CD4-positive, alpha-beta T cell treated with Interleukin-1 beta for 1 hour (primary cell): Measurements from ENCODE around the gene KIF13A.
"Not testable (repeated sequence)": the region's sequence is repeated elsewhere in the genome, so short reads cannot be mapped to it uniquely, and the experiment has no call there.

Experiments used
- DNase-seq, 2 donors: peaks; one replicate each; pipeline ENCODE4 v3.0.0-alpha.2; 2020 to 2022

The KIF13A gene

DNA sequence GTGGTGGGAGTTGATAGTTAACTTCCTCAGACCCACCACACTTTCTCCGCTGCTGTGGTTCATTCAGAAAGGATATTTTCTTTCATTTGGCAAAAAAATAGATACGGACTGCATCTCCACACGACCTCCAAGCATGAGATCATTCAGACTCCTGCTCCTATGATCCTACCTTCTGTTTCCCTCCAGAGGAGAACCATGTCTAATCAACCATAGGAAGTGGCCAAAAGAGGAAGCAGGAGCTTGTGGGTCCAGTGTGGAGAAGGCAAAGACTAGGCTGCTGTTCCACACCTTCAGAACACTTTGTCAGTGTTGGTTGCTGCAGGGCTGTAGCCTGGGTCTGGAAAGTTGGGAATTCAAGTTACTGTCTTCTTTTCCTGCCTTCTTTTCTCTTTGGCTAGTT lies 10.6 kb upstream of the KIF13A start:
- DNase-seq, result no peak

DNA sequence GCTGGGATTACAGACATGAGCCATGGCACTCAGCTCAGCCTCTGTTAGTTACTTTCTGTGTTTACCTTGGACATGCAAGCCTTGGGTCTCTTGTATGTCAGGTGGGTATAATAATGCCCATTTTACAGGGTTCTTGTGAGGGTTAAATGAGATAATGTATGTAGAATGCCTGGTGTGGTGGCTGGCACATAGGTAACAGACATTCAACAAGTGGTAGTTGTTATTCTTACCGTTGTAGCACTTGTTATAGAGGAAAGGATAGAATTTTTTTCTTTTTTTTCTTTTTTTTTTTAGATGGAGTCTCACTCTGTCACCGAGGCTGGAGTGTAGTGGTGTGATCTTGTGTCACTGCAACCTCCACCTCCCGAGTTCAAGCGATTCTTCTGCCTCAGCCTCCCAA lies 8.0 kb upstream of the KIF13A start:
- no peak for DNase-seq

DNA sequence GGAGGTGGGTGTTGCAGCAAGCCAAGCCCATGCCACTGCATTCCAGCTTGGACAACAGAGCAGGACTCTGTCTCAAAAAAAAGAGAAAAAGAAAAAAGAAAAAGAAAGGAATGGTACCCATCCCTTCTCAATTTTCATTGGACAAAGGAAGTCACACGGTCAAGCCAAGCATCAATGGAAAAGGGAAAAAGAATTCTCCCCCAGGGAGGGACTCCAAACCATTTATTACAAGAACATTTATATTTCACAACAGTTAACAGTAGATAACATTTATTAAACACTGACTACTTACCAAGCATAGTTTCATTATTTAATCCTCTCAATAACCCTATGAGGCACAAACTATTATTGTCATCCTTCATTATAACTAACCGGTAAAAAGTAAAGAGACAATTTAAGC lies 6.6 kb upstream of the KIF13A start:
- no peak for DNase-seq

DNA sequence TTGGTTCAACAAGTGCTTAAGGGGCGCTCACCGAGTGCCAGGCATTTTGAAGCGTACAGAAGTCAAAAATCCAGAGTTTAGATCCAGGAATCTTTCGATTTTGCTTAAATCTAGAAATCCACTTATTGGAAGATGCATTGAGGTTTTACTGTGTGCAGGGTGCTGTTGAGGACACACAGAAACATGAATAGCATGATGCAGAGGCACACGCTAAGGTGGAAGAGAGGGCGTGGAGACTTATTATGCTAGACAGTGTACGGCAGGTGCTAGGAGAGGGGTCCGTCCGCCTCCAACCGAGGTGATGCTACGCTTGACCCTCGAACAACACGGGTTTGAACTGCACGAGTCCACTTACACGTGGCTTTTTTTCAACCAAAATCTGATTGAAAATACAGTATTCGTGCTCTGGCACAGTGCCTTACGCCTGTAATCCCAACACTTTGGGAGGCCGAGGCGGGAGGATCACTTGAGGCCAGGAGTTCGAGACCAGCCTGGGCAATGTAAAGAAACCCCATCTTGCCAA lies 1.0 kb upstream of the KIF13A start:
- DNase-seq, result no peak

DNA sequence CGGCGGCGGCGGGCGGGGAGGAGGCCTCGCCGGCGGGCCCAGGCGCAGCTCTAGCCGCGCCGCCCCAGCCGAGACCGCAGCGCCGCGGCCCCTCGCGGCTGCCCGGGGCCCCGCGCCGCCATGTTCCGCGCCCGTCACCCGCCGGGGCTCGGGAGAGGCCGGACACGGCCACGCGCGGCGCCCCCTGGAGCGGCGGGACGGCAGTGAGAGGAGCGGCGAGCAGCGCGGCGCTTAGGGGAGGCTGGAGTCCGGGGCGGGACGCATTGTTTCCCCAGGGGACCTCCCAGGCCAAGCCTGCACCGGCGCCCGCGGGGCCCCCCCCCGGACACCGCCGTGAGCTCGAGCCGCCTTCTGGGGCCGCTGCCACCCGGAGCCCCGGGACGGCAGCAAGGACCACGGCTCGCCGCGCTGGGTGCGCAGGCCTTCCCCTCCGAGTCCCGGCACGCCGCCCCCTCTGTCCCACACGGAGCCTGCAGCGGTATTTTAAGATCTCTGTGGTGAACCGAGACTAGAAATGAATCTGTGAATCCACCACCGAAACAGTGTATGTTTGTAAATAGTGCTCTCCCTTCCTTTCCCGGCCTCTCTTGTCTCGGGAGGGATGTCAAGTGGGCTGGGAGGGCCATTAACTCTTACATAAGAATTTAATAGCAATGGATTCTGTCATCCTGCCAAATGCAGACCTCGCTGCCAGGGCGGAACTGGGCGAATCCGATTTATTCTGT lies 424 bp upstream of the KIF13A start:
- DNase-seq, result peak; percentile 12 to 55

DNA sequence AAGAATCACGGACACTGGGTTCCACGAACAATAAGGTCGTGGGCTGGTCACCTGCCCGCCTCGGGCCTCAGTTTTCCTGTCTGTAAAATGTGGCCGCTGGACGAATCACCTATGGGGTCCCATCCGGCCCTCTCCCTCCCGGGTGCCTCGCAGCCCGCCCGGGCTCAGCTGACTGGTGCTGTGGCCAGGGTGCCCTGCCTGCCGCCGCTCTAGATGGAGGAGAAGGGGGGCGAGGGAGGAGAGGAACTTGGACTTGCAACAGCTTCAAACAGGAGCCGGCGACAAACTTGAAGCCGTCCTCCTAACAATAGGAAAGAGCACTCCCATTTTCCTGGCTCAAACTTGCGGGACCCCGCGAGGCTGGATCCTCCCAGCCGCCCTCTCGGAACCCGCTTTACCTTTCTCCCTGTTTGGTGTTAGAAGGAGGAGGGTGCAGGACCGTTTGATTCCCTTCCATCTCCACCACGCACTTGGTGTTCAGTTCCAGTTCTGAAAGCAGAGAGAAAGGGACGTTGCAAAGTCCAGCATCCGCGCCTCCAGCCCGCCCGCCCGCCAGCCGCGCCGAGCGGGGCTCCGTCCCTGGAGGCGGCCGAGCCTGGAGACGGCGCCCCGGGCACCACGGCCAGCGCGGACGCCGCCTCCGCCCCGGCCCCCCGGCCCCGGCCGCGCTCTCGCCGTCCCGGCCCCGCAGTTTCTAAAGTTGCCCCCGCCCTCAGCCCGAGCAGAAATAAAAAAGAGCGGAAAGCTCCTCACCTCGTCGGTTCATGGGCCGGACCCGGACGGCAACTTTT lies 584 bp downstream of the KIF13A start:
- peak in 1 of 2 donors; percentile 36 for DNase-seq

DNA sequence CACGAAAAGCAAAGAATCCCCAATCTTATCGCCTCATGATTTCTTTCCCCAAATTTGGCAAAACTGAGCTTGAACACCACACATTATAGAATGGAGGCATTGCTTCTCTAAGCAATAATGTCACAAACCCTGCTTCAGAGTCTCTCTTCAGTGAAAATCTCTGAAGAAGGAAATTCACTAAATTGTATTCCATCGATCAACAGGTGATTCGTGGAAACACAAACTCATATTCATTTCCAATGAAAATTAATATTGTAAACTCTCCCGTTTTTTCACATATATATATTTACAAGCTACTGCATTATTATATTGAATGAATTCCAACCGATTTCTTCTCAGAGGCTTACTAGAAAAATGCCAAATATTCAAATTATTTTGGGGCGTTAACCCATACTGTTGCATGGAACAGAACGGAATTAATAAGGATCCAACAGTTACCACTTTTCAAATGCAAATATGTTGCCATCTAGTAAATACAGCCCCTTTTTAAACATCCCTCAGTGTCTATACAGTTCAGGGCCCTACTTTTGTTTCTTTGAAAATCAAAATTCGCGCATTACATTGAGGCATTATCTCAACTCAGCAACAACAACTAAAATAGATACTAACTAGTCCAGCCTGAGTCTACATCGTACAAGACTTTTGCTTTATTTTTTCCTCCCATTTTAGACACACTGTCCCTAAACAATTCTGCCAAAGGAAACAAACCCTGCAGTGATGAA lies 1.3 kb downstream of the KIF13A start:
- DNase-seq, result no peak

DNA sequence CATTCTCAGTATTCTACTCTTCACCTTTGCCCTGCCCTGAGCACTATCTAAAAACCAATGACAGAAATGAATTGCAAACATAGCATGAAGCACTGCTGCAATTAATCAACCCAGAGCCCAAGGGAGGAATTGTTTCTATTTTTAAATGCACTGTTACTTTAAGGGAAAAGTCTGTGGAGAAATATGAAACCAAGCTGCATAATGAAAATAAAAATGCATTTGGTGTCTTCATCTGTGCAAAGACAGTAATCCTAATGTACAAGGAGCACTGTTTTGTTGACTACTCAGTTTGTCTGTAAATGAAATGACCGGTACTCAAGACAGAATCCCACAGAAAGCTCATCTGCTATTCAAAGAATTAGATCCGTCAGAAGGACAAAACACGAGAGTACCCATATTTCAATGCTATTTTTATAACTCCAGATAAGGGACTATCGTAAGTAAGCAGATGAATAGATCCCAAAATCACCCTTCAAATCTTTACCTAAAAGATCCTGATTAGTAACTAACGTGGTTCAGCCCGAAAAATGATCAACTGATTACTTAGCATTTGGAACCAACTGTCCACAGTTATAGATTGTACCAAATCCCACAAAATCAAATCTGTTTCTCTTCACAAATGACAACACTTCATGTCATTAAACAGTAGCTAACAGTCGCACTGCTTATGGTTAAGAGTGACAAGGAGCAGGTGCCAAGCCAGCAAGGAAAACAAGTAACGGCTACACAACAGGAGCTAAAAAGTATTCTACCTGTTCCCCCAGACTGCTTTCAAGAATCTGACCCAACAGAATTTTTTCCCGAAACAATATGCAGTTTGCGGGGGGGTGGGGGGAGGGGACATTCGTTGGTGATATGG lies 2.4 kb downstream of the KIF13A start:
- DNase-seq, result no peak

DNA sequence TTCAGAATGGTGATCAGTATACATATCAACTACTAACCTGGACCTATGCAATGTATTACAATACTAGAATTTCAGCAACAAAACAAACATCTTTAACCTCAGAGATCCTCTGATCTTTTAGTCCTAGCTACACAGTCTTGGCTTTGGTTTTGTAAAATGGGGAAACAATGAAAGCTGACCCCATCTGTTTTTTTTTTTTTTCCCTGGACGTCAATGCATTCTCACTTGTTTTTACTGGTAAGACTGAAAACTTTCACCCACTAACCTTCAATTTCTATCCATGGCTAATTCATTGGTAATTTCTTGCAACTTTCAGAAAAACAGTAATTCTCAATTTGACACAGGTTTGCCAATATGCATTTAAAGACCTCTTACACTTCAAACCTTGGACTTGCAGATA lies 3.0 kb downstream of the KIF13A start:
- no peak for DNase-seq

DNA sequence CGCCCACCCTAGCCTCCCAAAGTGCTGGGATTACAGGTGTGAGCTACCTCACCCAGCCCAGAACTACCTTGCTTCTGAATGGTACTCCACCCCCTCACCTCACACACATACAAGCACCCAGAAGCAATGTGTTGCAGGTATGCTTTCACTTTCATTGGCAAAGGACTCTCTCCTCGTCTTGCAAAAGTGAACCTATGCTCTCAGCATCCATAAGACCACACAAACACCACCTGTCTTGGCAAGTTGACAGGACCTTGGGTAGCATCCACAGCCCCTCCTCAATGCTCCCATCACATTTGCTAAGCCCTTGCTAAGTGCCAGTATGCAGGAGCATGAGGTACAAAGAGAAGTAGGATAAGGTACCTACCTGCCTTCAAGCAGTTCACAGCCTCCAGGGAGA lies 3.7 kb downstream of the KIF13A start:
- DNase-seq, result no peak

DNA sequence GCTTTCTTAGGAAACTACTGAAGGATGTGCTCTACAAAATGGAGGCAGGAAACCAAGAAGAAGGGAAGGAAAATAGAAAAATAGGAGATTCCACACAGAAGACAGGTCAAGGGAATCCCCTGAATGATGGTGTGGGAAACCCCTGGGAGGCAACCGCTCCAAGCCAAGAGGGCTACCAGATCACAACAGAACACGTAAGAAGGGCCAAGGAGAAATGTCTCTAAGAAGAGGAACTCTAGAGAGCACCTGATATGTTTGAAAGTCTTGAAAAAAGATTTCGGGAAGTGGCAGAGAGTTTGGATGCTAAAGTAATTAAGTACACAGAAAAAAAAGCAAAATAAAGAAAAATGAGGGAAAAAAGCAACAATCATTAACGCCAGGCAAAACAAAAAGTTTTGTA lies 7.1 kb downstream of the KIF13A start:
- DNase-seq, result no peak

DNA sequence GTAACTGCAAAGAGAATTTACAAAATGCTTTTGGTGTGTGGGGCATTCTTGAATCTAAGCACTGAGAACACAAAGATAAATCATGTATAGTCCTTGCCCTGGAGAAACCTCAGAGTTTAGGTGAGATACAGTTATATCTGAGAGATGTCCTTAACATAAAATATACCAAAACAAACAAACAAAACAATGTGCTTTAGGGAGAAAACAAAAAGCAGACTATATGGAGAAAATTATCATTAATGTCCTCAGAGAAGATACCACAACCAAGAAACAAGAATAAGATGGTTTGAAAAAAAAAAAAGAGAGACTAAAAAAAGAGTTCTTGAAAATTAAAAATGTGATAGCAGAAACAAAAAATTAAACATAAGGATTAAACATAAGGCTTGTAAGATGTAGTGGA lies 8.0 kb downstream of the KIF13A start:
- DNase-seq, result no peak

DNA sequence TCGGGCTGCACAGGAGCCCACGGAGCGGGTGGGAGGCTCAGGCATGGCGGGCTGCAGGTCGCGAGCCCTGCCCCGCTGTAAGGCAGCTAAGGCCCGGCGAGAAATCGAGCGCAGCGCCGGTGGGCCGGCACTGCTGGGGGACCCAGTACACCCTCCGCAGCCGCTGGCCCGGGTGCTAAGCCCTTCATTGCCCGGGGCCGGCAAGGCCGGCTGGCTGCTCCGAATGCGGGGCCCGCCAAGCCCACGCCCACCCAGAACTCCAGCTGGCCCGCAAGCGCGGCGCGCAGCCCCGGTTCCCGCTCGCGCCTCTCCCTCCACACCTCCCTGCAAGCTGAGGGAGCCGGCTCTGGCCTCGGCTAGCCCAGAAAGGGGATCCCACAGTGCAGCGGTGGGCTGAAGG lies 11.2 kb downstream of the KIF13A start:
- DNase-seq, result not testable (repeated sequence)

DNA sequence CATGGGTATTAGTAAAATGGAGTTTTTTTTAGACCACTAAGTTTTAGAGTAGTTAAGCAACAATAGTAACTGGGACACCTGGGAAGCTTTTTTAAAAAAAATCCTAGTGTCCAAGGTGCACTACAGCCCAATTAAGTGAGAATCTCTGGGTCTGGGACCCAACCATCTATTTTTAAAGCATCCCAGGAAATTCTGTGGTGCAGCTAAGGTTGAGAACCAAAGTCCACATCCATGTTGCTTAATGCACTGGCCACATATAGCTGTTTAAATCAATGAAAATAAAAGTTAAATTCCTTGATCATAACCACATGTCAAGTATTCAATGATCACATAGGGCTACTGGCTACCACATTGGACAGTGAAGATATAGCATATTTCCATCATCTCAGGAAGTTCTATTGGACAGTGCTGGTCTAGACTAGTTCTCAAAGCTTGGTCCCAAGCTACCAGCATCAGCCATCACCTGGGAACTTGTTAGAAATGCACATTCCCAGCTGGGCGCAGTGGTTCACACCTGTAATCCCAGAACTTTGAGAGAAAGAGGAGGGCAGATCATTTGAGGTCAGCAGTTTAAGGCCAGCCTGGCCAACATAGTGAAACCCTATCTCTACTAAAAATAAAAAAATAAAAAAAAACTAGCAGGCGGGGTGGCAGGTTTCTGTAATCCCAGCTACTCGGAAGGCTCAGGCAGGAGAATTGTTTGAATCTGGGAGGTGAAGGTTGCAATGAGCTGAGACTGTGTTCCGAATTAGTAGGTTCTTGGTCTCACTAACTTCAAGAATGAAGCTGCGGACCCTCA lies 12.7 kb downstream of the KIF13A start:
- no peak for DNase-seq

DNA sequence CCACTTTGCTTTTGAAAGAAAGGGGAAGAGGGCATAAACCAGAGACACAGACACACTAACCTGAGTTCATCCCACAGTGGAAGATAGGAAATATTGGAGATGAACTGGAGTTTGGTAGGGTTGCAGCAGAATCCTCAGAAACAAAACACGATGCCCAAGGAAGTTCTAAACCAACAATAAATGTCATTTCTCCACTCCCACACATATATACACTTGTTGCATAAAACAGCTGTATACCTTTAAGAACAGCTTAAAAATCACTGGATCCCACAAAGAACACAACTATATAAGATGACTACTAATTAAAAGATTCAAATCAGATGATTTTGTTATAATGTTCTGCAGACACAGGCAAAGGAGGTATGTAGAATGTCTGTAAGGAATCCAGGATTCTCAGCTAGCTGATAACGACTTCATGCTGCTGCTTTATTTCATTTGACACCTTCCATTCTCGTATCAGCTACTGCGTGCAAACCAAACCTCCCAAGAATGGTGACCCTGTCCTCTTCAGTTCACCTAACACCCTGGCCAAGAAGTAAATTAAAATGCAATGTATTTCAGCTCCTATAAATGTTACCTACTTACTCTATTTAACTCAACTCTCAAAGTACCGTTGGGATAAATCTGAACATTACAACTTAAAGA lies 14.3 kb downstream of the KIF13A start:
- DNase-seq, result no peak

DNA sequence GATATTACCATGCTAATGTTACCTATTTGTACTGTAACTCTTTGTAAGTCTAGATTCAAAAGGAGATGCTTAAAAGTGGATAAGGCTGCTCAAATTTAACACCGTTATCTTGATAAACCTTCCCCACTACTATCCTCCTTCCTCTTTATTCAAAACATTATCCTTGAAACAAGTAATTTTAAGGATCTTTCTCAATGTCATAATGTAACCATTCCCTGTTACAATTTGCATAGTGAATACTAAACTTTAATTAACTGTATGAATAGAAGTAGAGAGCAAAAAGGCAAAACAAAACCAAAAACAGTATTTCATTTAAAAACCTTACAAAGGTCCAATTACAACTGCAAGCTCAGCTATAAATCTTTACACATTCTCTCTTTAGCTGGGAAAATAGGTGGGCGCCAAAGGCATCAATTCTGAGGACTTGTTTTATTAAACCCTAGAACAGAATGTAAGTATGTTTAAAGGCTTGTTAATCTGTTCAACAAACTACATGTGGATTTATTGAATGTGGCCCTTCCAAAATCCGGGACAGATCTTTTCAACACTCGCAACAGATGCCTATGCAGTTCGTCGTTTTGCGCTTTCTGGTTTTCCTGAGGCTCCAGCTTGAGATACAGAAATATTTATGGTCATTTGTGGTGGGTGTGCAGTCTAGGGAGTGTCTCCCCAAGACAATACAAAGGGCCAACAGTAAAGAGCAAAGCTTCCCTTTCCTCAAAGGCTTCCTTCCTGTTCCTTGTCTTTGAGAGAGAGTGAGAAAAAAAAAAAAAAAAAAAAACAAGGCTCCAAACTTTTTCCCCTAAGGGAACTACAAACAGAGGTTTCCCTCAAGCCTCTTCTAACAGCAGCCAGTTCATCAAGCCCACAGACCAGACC lies 15.1 kb downstream of the KIF13A start:
- DNase-seq, result no peak

DNA sequence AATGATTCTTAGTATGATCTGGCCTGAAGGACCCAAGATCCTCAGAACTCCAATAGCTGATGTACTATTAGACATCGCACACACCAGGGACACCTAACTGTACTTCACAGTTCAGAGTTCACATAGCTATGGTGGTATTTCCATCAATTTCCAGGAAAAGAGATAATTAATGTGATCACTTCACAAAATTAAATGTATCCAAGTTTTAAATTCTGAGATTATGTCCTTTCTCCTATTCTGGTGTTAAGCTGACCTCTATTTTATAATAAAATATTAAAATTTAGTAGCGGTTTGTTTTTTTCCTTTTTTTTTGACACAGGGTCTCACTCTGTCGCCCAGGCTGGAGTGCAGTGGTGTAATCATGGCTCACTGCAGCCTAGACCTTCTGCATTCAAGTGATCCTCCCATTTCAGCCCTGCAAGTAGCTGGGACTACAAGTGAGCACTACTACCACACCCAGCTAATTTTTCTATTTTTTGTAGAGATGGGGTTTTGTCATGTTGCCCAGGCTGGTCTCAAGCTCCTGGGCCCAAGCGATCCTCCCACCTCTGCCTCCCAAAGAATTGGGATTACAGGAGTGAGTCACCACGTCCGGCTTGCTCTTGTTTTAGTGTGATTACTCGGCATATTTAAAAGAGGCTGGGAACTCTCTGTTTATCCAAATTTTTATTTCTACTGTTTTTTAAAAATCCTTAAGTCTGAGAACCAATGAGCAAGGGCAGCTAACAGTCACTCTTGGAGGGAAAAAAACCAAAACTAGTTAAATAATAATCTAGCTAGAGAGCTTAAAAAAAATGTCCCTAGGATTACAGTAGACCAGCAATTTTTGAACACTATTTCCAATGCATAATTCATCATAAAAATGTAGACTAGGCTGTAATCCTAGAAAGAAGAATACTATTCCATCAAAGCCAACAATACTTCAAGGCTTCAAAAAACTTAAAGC lies 16.0 kb downstream of the KIF13A start:
- DNase-seq, result no peak

DNA sequence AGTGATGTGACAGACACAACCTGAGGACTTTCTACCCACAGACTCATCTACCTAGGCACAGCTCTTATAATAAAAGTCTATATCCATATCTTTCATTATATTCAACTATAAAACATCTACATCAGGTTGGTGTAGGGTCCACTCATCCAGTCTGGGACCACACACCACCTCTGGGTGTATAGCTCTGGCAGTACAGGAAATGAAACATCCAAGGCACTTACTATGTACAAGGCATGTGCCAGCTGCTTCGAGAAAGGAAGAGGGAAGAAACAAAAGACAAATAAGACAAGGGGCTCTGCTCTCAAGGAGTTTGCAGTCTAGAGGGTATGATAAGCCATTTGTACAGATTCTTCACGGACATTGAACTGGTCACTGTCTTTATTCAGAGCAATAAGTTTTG lies 18.6 kb downstream of the KIF13A start:
- no peak for DNase-seq
